ENCODE measurements around the gene DCST2.

DCST2 gene

DNA sequence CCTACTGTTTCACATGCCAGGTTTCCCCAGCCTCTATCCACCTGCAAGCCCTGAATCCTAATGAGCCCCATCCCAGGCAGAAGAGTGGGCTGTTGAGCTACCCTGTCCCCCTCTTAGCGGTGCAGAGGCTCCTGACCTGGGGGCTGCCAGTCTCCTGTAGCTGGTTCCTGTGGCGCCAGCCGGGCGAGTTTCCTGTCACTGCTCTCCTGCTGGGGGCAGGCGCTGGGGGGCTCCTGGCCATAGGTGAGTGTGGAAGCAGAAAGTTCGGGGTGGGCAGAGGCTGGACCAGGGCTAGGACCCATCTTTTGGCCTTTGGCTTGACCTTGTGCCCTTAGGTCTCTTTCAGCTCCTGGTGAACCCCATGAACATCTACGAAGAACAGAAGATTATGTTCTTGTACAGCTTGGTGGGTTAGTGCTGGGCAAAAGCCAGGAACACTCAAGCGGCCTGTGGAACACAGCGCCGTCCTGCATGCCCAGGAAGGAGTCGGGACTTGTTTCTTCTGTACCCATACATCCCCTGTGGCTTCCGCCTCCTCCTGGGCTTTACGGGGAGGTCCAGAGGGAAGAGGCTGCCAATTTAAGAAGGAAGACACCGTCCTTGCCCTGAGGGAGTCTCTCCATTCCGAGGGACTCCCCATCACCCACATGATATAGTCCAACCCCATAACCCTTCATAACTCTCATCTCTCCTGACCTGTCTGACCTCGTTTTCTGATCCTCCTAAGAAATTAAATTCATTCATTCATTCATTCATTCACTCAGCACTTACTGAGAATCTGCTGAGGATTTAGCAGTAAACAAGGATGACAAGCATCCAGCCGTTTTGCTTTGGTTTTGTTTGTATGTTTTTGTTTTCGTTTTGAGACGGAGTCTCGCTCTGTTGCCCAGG lies 982 bp upstream of the DCST2 start:
- TF ChIP-seq, protein P1, sequence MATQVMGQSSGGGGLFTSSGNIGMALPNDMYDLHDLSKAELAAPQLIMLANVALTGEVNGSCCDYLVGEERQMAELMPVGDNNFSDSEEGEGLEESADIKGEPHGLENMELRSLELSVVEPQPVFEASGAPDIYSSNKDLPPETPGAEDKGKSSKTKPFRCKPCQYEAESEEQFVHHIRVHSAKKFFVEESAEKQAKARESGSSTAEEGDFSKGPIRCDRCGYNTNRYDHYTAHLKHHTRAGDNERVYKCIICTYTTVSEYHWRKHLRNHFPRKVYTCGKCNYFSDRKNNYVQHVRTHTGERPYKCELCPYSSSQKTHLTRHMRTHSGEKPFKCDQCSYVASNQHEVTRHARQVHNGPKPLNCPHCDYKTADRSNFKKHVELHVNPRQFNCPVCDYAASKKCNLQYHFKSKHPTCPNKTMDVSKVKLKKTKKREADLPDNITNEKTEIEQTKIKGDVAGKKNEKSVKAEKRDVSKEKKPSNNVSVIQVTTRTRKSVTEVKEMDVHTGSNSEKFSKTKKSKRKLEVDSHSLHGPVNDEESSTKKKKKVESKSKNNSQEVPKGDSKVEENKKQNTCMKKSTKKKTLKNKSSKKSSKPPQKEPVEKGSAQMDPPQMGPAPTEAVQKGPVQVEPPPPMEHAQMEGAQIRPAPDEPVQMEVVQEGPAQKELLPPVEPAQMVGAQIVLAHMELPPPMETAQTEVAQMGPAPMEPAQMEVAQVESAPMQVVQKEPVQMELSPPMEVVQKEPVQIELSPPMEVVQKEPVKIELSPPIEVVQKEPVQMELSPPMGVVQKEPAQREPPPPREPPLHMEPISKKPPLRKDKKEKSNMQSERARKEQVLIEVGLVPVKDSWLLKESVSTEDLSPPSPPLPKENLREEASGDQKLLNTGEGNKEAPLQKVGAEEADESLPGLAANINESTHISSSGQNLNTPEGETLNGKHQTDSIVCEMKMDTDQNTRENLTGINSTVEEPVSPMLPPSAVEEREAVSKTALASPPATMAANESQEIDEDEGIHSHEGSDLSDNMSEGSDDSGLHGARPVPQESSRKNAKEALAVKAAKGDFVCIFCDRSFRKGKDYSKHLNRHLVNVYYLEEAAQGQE (IDR thresholded peaks at IDR 0.05; ENCODE audit: insufficient read depth in 1 of 2, low read depth in 2 of 2, low read length in 2 of 2), result no peak
- TF ChIP-seq SIN3A (IDR thresholded peaks at IDR 0.05; ENCODE audit: borderline replicate concordance, insufficient read depth, low read length), result no peak
- no peak for TF ChIP-seq FOXP2 (optimal IDR thresholded peaks at IDR 0.05; ENCODE audit: borderline replicate concordance, extremely low read depth, extremely low read length, insufficient read depth)
- no peak for TF ChIP-seq TAF1 (IDR thresholded peaks at IDR 0.05; ENCODE audit: borderline replicate concordance, insufficient read depth, low read length)
- no peak for TF ChIP-seq POLR2AphosphoS5 (IDR thresholded peaks at IDR 0.05; ENCODE audit: low read depth, low read length)

DNA sequence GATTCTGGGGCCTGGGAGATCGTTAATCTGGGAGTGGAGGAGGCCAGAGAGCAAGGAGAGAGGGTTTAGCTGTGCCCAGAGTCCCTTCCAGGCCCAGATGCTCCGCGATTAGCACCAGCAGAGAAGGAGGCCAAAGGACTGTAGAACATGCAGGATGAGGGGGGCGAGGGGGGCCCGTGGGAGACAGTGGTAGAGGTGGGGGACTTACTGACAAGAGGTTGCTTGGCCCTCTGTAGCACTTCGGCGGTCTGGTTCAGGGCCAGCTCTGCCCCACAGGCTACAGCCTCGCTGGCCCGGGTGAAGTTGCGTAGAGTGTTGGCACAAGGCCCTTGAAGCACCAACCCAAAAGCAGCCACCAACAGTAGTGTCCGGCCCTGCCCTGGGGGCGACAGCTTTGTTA lies 695 bp downstream of the DCST2 start:
- TF ChIP-seq POLR2AphosphoS5 (IDR thresholded peaks at IDR 0.05; ENCODE audit: low read depth, low read length), result no peak
- TF ChIP-seq SIN3A (IDR thresholded peaks at IDR 0.05; ENCODE audit: borderline replicate concordance, insufficient read depth, low read length), result no peak
- TF ChIP-seq, protein P1 (IDR thresholded peaks at IDR 0.05; ENCODE audit: insufficient read depth in 1 of 2, low read depth in 2 of 2, low read length in 2 of 2), result no peak
- TF ChIP-seq TAF1 (IDR thresholded peaks at IDR 0.05; ENCODE audit: borderline replicate concordance, insufficient read depth, low read length), result no peak
- no peak for TF ChIP-seq FOXP2 (optimal IDR thresholded peaks at IDR 0.05; ENCODE audit: borderline replicate concordance, extremely low read depth, extremely low read length, insufficient read depth)

DNA sequence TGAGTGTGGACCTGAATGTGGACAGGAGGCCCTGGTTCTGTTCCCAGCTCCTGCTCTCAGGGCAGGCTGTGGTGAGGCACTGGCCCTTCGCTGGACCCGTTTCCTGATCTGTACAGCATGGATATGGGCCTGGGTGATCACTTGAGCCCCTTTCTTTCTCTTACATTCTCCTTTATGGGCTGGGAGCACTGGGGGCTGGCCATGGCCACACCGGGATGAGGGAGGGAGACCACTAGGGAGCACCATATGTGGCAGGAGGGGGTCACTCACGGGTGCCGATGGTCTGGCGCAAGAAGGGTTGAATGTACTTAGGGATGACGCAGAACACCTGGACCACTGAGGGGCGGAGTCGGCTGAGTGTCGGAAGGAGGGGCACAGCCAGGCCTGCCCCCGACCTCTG lies 2.7 kb downstream of the DCST2 start:
- no peak for TF ChIP-seq TAF1 (IDR thresholded peaks at IDR 0.05; ENCODE audit: borderline replicate concordance, insufficient read depth, low read length)
- TF ChIP-seq SIN3A (IDR thresholded peaks at IDR 0.05; ENCODE audit: borderline replicate concordance, insufficient read depth, low read length), result no peak
- no peak for TF ChIP-seq POLR2AphosphoS5 (IDR thresholded peaks at IDR 0.05; ENCODE audit: low read depth, low read length)
- TF ChIP-seq, protein P1 (IDR thresholded peaks at IDR 0.05; ENCODE audit: insufficient read depth in 1 of 2, low read depth in 2 of 2, low read length in 2 of 2), result no peak
- no peak for TF ChIP-seq FOXP2 (optimal IDR thresholded peaks at IDR 0.05; ENCODE audit: borderline replicate concordance, extremely low read depth, extremely low read length, insufficient read depth)

DNA sequence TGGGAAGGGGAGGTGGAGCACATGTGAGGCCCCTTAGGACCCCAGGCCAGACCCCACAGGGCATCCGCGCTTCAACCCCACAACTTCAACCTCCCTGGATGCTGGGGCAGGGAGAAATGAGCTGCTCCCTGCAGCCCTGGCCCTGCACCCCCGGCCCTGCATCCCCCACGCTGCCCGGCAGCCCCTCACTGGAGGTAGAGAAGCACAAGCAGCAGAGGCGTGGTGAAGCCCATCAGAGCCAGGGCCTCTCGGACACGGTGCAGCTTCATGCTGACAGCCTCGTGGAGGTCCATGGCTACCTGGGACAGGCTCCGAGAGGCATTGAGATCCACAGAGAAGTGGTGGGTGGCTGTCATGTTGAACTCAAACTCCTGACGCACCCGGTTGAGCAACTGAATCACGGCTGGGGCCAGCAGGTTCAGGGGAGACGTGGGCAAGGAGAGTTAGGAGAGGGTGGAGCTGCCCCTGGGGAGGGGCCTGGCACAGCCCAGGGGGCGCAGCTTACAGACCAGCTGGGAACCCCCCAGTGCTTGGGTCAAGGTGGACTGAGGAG lies 3.3 kb downstream of the DCST2 start:
- no peak for TF ChIP-seq POLR2AphosphoS5 (IDR thresholded peaks at IDR 0.05; ENCODE audit: low read depth, low read length)

DNA sequence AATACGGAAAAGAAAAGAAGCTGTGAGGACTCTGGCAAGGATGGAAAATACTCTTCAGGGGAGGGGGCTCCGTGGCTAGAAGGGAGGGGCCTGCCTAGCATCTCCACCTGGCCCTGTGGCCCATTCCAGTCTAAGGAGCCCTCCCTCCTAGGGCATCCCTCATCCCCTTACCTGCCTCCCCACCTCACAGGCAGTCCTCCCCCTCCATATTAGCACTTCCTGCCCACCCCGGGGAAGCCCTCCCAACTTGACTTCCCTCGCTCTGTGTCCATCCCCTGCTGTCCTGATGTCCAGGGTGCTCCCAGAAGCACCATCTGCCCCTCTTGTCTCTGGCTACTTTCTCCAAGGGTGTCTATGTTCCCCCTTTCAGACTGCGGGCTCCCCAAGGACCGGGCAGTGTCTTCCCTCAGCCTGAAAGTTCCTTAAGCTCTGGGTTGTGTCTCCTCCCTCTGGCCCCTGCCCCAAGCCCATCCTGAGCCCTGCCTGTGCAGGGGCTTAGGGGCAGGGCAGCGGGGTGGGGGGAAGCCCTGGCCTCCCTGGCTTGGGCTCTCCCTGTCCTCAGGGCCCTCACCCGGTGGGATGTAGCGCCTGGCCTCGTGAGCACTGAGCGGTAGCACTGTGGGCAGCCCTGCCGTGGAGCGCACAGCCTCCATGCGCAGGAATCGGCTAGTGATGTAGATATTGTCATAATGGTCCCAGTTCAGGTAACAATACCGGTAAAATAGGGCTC lies 3.9 kb downstream of the DCST2 start:
- no peak for TF ChIP-seq SIN3A (IDR thresholded peaks at IDR 0.05; ENCODE audit: borderline replicate concordance, insufficient read depth, low read length)
- no peak for TF ChIP-seq TAF1 (IDR thresholded peaks at IDR 0.05; ENCODE audit: borderline replicate concordance, insufficient read depth, low read length)
- no peak for TF ChIP-seq POLR2AphosphoS5 (IDR thresholded peaks at IDR 0.05; ENCODE audit: low read depth, low read length)
- no peak for TF ChIP-seq FOXP2 (optimal IDR thresholded peaks at IDR 0.05; ENCODE audit: borderline replicate concordance, extremely low read depth, extremely low read length, insufficient read depth)
- TF ChIP-seq, protein P1 (IDR thresholded peaks at IDR 0.05; ENCODE audit: insufficient read depth in 1 of 2, low read depth in 2 of 2, low read length in 2 of 2), result no peak

Measured in PFSK-1 (cell line).